GM10266 (cell line): Measurements from ENCODE around the gene NAPSA.
"Not testable (repeated sequence)": the region's sequence is repeated elsewhere in the genome, so short reads cannot be mapped to it uniquely, and the experiment has no call there.

Experiments
- DNase-seq: peaks from one replicate; pipeline ENCODE4 v3.0.0; 2012; ENCODE audit errors: extremely low spot score
- CTCF ChIP-seq: IDR thresholded peaks from 2 replicates; pipeline ENCODE4 v1.5.1; 2012; ENCODE audit warnings: mild to moderate bottlenecking, low read depth; ENCODE audit not compliant: control insufficient read depth, insufficient read depth; ENCODE audit errors: missing control alignments

The NAPSA gene

GRCh38 chr19:50331221-50331993 is 34.0 kb downstream of the NAPSA start:
- peak; percentile 39 for DNase-seq
- no peak for TF ChIP-seq CTCF

- no peak for TF ChIP-seq CTCF
- DNase-seq = peak; percentile 93
Measured at GRCh38 chr19:50330365-50331078, 34.9 kb downstream of the NAPSA start.

- not testable (repeated sequence) for DNase-seq
Measured at GRCh38 chr19:50329926-50330294, 35.5 kb downstream of the NAPSA start.

GRCh38 chr19:50329146-50329925 is 36.1 kb downstream of the NAPSA start, which contains the start of gene KCNC3:
Gene KCNC3, minus strand, starts transcription at chr19:50329377. Its CDS starts 295 bp downstream, at chr19:50329082.
- DNase-seq = peak; percentile 100

GRCh38 chr19:50328873-50329145 is 36.6 kb downstream of the NAPSA start:
- DNase-seq = no peak
- peak; percentile 38 for TF ChIP-seq CTCF

More at GRCh38 chr19:50329146-50329925, 36.1 kb downstream of the NAPSA start, which contains the start of gene KCNC3:
- no peak for TF ChIP-seq CTCF

- peak; percentile 52 for TF ChIP-seq CTCF
- DNase-seq = peak; percentile 58
Measured at GRCh38 chr19:50328224-50328872, 37.1 kb downstream of the NAPSA start.
